Stimulated activated CD8-positive, alpha-beta memory T cell treated with anti-CD3 and anti-CD28 coated beads, Interleukin-4, amount 100 ng/mL, for 48 hours (primary cell): ENCODE results near the gene HOXB8.

Experiments
- DNase-seq: peaks from one replicate; pipeline ENCODE4 v3.0.0-alpha.2; 2020

The HOXB8 gene

DNA sequence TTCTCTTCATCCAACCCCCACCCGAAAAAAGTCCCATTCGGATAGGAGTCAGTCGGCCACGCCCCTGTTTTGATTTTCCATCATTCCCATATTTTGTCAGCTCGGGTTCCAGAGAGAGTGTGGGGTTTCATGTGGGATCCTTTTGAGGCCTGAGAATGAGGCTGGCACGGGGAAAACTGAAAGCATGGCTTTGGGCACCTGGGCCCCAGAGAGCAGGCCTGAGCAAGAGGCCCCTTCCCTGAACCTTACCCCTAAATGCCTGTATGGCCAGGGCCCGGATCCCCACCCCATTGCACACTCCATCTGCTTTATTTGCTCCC lies 32.4 kb downstream of the HOXB8 start:
- DNase-seq: no peak

DNA sequence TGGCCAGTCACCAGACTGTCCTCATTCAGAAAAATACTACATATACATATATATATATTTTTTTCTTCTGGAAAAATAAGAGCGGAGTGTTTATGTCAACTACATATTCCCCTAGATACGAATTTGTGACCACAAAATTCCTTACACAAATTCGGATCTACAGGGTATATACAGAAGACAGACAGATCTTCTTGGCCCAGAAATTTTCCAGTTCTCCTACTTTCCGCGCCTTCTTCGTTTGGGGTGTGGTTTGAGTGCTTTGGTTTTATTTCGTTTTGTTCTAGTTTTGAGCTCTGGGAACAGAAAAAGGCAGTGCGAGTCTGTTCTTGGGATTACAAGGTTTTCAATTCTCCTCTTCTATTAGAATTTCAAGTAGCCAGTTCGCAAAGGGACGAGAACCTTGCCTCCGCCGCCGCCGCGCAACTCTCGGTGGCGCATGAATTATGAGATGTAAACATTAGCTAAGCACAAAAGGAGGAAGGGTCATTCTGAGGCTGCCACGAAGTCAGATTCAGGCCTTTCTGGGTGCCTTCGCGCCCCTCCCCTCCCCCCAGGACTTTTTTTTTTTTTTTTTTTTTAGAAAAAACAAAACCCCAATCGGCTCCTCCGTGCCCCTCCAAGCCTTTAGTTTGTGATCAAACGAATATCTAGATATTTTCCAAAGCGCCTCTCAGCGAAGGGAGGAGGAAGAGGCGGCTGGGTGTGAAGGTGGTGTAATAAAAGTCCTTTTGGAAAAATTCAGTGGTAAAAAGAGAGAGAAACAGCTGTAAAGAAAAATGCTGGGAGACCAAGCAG lies 35.1 kb downstream of the HOXB8 start:
- DNase-seq: no peak

DNA sequence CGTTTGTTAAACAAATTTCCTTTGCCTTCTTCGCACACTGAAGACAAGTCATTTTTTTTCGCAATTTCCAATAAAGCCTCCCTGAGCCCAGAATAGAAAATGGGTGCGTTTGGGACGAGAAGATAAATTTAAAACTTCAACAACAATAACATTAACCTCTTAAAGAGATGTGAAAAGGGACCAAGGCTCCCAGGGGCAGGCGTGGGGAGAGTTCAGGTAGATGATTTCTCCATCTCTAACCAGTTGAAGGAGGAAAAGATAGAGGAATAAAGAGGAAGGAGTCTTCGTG lies 35.7 kb downstream of the HOXB8 start:
- no peak for DNase-seq

DNA sequence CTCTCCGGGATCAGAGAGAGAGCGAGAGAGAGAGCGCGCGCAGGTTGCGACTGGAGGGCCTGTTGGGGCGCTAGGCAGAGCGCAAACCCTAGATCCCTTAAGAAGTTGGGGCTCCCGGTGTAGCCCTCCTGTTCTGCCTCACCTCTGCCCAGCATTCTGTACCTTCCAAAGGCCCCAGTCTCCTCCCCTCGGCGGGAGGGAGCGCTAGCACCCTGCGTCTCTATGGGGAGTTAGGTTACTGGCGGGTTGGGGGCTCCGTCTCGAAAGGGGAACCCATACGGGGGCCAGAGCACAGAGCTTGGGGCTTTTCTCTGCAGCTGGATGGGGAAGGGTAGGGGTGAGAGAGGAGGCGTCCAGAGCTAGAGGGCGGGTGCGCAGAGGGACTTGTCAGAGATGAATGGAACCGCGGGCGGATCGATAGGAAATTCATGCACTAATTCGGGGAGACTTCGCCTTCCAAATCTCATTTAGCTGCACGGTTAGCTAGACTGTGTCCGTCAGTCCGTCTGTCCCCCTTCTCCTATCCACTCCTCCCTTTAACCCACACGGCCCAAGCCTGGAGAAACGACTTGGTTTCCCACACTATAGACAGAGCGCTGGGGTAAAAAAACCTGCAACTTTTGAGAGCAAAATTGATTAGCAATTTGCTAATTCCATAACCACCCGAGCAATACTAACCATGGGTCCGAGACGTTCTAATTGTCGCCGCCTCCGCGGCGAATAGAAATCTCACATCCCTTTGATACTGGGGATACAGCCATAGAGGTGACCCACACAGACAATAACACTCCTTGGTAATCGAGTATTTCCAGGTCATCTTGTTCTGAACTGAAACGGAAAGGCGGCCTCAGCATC lies 36.2 kb downstream of the HOXB8 start:
- no peak for DNase-seq

DNA sequence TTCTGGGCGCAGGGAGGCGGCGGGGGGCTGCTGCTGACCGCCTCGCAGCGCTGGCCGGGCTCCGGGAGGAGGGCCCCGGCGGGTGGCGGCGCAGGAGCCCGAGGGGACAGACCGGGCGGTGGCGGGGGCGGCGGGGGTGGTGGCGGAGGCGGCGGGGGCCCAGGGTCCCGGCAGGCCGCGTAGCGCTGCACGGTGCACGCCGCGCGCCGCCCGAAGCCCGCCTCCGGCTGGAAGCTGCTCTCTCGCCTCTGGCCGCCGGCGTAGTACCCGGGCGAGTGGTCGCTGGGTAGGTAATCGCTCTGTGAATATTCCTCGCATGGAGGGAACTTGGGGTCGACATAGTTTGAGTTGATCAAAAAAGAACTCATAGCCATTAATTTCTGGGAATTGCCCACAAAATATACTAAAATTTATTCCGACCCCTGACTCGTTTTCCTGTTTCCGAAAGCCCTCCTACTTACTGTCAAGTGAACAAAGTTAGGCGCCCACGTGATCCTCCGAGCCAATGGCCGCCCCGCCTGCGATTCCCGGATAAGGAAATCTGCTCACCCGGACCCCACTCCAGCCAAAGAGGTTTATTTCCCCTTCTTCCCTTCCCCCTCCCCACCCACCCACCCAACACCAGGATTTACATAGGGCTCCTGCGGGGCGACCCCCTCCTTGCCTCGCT lies 37.0 kb downstream of the HOXB8 start, which contains the start of gene HOXB4:
Gene HOXB4 (minus strand): TSS at position 405 of the 670 bp plus-strand sequence. CDS start 31 bp downstream, at position 374.
- peak; percentile 76 for DNase-seq

DNA sequence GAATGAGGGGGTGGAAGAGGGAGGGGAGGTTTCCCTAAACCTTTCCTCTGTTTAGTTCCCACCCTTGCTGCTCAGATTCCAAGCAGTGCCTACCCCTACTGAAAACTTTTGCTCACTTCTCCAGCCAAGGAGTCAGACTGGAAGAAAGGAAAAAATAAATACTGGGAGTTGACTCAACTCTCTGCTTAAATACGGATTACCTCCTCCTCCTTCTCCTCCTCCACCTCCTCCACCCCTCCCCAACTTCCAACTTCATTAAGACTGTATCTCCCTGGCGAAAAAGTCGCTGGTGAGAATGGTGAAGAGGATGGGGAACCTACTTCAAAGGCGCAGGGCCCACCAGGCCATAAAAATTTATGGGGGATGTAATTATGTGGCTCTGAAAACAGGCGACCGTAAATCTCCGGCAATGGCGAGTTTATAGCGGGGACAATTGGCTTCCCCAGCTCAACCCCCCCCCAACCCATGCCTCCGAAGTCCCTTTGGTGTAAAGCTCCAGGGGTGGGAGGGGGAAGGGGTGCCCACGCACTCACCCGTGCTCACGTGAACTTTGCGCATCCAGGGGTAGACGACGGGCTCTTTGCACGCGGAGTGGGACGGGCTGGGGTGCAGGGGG lies 37.7 kb downstream of the HOXB8 start:
- no peak for DNase-seq

DNA sequence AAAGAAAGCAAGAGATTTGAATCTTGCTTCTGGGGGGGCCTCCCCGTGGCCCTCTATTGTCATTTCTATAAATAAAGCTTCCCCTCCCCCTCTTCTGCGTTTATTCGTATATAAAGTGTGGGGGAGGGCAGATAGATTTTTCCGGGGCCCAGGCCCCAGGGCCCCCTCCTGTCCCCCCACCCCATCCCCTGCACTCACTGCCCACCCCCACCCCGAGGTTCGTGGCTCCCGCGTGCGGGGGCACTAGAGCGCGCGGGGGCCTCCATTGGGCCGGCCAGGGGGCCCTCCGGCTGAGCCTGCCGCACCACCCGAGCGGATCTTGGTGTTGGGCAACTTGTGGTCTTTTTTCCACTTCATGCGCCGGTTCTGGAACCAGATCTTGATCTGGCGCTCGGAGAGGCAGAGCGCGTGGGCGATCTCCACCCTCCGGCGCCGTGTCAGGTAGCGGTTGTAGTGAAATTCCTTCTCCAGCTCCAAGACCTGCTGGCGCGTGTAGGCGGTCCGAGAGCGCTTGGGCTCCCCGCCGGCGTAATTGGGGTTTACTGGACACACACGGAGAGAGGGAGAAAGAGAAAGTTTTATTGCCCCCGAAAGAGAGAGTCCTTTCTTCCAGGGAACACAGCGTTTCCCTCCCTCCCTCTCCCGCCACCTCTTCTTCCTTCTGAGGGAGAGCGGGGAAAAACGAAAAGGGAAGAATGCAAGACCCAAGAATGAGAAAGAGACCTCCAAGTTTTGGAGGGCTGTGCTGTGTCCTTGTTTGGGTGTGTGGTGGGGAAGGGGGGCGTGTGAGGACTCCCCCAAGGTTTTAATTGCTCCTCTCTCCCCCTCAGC lies 38.4 kb downstream of the HOXB8 start:
- DNase-seq: no peak

DNA sequence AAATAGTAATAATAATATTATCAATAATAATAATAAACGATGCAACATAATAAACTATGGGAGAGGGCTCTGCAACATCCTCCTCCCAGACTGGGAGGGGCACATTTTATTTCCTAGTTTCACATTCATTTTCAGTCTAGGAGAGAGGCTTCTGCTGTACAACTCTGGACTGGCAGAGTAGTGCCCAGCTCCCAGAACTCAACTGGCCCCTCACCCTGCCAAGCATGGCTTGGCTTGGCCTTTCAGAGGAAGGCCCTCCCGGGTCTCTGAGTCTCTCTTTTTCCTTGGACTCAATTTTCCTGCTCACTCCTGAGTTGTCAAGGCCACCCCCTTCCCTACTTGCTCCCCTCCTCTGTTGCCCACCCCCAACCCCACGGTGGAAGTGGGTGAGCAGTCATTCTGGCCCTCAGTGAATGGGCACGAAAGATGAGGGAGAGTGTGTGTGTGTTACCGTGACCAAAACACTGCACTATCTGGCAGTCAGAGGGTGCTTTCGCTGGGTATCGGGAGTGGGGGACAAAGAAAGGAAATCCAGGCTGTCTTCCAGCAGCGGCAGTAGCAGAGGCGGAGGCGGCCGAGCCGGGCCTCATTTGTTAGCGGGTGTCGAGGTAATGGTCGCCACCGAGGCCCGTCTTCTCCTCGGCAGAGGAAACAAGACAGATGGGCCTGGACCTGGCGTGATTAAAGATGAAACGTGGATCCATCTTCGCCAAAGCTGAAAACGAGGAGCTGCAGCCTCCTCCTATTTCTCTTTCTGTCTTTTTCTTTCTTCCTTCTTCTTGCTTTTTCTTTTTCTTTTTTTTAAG lies 39.2 kb downstream of the HOXB8 start:
- DNase-seq: no peak

- no peak for DNase-seq
These were observed 40.0 kb downstream of the HOXB8 start for GRCh38 chr17:48575066-48575582.

GRCh38 chr17:48574505-48575065 lies 40.5 kb downstream of the HOXB8 start:
- DNase-seq: no peak

DNA sequence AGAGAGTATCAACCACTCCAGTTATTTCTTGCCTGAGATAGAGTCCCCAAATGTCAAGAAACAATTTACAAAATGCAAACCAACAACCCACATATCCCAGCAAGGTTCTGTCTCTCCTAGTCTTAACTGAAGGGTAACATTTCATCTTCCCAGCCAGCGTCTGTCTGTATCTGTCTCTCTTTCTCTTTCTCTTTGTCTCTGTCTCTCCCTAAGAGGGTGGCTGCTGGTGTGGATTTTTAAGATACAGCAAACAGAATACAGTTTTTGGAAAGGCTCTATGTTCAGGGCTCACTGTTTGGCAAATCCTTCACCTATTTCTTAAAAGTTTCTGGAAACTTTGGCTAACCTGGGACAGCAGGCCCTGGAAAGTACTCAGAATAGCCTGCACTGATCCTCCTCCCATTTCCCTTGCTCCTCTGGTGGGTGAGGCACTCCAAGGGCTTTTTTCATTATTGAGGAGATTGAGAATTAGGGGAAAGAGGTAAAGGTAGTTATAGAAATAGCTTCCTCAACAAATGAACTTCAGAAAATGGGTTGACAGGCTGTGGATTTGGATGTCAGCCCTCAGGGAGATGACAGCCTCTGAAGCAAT lies 43.2 kb downstream of the HOXB8 start:
- no peak for DNase-seq

DNA sequence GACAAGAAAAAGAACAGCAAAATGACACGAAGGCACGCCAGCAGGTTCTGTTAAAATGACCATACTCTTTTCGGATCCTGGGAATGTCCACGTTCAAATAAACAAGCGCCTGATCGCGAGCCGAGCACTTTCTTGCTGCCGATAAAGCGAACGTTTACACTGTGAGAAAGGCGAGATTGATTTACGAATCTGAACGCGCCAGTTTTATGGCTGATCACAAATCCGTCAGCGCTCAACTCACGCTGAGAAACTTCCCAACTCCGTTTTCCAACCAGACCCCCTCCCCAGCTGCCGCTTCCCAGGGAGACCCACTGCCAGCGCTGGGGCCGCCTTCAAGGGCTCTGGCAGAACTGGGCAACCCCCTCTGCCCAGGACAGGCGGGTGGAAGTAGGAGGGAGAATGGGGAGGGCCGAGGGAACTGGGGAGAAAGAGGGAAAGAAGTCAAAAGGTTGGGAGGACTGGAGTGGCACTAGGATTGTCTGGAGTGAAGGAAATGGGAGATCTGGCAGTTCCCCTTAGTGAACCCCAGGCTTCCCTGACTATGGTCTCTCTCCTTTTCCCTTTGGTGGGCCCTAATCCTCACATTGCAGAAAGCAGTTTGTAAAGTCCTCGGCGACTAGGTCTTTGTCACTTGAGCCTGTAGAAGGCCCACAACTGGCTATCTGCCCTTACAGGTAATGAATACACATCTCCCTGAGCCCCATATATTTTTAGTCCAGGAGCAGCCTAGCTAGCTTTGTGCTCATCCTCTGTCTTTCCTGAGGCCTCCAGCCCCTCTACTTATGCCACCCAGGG lies 43.9 kb downstream of the HOXB8 start:
- no peak for DNase-seq

DNA sequence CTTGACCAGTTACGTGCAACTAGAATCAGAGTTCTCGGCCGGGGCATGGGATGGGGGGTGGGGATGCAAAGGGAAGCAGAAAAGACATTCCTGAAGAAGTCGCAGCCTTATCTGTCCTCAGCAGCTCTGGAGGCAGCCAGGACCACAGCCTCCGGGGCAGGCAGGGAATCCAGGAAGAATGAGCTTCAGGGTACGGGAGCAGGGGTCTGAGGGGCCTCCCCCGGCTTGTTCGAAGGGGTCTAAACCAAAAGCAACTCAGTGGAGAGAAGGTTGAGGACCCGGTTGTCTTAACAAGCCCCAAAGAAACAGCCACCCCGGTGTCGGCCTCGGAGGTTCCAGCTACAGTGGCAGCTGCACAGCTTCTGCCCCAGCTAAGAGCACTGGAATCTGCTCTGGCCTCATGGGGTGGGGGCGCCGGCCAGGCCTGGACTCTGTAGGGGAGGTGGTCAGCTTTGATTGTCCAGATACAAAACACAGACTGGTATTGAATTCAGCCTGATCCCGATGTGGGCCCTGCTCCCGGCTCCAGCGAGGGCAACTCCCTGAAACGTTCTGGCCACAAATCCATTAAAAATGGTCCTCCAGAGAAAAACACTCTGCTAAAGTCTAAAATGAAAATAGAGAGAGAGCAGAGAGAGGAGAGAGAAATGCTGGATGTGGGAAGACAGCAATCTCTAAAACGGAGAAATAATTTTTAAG lies 44.6 kb downstream of the HOXB8 start:
- DNase-seq: no peak

DNA sequence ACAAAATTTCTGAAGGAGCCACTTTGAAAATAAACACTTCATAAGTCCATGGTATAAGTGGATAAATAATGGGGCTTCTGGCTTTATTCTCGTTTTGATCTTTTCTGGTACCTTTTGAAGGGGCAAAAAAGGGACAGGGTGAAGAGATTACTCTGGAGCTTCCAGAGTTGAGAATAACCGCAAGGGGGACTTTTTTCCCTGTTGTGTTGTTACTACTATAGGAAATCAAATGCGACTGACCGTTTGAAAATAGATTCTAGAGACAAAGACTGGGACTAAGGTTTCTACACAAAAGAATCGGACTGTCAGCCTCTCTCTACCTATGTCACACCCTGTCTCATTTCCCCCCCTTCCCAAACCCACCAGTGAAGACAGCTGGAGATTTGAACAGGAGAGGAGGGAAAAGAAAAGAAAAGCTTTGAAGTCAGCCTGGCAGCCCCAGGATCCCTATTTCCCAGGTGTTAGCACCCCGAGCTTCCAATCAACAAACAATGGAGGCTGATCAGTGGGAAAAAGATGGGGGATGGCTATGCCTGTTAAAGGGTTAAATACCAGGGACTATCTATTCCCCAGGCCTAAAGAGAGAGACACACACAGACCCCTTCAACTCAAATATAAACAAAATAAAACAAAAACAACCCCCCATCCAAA lies 45.3 kb downstream of the HOXB8 start:
- no peak for DNase-seq

DNA sequence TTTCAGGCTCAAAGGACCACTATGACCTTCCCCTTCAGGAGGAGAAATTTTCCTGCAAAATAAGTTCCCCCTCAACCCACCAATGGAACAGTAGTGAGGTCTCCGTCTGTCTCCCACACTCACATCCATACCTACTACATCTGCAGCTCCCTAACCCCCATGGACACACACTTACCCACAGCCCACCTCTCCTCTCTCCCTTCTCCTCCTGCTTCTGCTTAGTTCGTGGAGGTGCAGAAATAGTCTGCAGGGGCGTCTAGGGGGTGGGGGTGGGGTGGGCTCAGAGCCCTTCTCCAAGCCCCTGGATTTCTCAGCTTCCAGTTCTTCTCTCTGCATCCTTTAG lies 45.9 kb downstream of the HOXB8 start:
- DNase-seq: no peak

DNA sequence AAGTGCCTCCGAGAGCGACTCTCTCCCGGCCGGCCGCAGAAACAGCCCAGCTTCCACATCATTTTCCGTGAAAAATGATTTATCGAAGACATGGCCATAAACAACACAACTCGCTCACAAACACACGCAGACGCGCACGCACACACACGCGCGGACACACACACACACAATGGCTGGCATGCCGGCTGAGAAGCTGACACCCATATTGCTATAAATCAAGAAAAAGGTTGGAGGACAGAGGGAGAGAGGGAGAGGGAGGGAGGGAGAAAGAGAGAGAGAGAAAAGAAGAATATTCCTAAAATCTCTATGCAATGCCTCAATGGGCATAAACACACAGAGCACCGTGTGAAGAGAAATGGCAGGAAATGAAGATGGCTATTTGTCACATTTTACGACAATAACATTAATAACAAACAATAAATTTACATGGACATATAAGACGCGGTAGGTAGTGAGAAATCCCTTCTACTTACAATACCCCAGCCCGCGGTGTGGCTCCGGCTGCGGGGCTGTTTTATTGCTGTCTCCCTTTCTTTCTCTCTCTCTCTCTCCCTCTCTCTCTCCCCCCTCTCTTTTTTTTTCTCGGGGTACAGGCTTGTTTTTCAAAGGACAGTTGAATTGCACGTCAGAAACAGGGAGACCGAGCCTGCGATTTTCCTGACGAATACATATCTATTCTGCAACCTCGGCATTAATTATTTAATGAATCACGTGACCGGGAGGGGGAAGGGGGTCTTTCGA lies 46.4 kb downstream of the HOXB8 start:
- DNase-seq: no peak

DNA sequence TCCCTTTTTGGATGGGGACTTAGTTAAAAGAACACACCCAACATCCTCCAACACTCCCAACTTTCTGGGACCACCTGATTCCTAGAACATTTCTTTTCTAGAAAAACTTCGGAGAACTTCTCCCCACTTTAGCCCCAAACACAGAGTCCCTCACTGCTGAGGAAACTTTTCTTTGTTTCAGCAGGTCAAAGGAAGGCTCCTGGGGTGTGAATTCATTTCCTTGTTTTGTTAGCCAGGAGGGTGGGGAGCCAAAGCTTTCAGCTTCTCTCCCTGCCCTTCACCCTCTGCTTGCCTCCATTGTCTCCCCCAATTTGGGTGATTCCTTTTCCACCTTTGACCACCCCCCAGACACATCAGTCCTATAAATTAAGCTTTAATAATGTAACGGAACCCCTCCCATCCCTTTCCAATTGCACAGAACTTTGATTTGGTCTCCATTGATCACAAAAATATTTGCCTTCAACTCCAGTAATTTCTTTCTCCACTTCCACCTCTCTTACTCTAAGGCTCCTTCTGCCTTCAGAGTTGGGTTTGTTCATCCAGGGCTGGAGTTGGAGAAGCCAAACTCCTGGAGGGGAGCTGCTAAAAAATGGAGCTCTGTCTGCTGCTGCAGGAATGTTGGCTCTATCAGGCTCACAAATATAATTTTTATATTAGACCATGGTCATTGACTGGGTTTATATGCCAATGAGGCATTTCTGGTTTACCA lies 47.3 kb downstream of the HOXB8 start:
- no peak for DNase-seq
